ENCODE results near the gene CUEDC2. TPM values are rescaled to one million over a fixed set of nuclear protein-coding genes. Genes with fewer than 3 reads are reported as not detected.

The CUEDC2 gene
- polyA plus RNA-seq, 3 donors from 2014 or later: 61.8 to 65.3 (median 63.3) TPM

DNA sequence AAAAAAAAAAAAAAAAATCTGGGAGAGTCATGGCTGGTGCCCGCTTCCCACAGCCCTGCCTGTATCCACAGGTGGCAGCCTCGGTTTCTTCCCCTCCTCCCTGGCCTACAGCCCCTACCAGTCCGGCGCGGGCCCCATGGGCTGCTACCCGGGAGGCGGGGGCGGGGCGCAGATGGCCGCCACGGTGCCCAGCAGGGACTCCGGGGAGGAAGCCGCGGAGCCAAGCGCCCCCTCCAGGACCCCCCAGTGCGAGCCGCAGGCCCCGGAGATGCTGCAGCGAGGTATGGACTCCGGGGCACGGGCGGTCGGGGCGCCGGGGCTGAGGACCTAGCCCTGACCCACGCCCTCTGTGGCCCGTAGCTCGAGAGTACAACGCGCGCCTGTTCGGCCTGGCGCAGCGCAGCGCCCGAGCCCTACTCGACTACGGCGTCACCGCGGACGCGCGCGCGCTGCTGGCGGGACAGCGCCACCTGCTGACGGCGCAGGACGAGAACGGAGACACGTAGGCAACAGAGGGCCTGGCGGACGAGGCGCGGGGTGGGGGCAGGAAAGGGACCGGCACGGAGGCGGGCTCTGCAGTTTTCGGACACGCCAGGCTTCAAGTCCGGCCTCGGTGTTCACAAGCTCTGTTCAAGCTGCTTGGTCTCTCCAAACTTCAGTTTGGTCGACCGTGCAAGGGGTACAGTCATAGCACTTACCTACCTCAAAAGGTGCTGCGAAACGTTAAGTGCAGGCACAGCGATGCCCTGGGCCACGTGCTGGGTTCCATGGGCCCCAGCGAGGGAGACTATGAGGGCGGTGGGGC, 33.0 kb downstream of the CUEDC2 start:
- Mint-ChIP-seq H3K4me3 (peak overlapping the region; percentile 65 to 96 (median 71)), H3K4me1 (peaks cover 27 to 31% of the 10 kb centered on the region in 2 donors)
- DNase-seq: peak; percentile 89 to 90 (median 89)

DNA sequence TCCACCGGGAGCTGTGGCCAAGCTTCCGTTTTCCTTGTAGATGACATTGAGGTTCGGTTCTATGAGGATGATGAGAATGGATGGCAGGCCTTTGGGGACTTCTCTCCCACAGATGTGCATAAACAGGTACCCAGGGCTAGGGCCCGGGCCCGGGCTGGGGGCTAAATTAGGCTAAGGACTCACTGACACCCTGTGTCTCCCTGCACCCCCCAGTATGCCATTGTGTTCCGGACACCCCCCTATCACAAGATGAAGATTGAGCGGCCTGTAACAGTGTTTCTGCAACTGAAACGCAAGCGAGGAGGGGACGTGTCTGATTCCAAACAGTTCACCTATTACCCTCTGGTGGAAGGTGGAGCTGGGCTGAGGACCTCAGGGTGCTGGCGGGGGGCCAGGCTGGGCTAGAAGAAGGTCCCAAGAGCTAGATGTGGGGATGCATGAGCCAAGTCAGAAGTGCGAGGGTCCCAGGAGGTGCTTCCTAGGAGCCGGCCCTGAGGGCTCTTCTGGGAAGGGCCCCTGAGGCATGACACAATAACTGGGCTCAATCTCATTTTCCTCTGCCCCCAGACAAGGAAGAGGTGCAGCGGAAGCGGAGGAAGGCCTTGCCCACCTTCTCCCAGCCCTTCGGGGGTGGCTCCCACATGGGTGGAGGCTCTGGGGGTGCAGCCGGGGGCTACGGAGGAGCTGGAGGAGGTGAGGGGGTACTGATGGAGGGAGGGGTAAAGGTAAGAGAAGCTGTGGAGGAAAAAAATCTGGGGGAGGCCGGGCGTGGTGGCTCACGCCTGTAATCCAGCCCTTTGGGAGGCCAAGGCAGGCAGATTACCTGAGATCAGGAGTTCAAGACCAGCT, 34.0 kb downstream of the CUEDC2 start:
- H3K27ac Mint-ChIP-seq: peak overlapping the region; percentile 79 to 100 (median 93)
- peaks cover 31 to 37% of the 10 kb centered on the region in 2 donors for H3K4me1 Mint-ChIP-seq
- no peak for DNase-seq
- no peaks in the 10 kb centered on the region for H3K9me3 Mint-ChIP-seq
- H3K36me3 Mint-ChIP-seq: no peaks in the 10 kb centered on the region
- peak overlapping the region; percentile 57 to 96 (median 67) for H3K4me3 Mint-ChIP-seq
- H3K27me3 Mint-ChIP-seq (ENCODE audit: low read depth in 3 of 3): peaks cover 14 to 51% (median 27%) of the 10 kb centered on the region in 3 donors

More for the DNA sequence above, 33.0 kb downstream of the CUEDC2 start:
- Mint-ChIP-seq H3K9me3 (no peaks in the 10 kb centered on the region), H3K36me3 (no peaks in the 10 kb centered on the region), H3K27ac (peak overlapping the region; percentile 79 to 100 (median 93)), H3K27me3 (ENCODE audit: low read depth in 3 of 3) (peaks cover 5 to 41% (median 26%) of the 10 kb centered on the region in 3 donors)

DNA sequence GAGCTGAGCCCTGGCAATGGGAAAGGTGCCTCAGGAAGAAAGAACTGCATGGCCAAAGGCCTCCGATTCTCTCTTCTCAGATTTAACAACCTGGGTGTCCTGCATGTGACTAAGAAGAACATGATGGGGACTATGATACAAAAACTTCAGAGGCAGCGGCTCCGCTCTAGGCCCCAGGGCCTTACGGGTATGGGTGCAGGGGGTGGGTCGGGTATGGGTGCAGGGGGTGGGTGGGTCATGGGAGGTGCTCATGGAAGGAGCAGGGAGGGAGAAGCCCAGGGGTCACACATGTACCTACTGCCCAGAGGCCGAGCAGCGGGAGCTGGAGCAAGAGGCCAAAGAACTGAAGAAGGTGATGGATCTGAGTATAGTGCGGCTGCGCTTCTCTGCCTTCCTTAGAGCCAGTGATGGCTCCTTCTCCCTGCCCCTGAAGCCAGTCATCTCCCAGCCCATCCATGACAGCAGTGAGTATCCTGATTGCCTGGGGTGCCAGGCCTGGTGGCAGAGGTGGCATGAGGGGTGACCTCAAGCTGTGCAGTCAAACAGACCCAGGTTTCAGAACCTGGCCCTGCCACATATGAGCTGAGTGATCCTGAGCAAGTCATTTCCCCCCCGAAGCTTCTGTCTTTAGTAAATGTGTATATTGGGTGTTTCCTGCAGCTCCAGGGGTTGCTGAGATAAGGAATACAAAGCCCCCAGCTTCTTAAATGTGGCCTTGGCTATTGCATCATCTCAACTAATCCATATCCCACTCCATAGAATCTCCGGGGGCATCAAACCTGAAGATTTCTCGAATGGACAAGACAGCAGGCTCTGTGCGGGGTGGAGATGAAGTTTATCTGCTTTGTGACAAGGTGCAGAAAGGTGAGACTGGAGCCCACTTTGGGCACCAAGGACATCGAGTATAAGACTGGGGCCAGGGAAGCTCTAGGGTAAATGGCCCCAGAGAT, 34.9 kb downstream of the CUEDC2 start:
- Mint-ChIP-seq H3K36me3 (no peaks in the 10 kb centered on the region), H3K27me3 (ENCODE audit: low read depth in 3 of 3) (peaks cover 14 to 58% (median 28%) of the 10 kb centered on the region in 3 donors)

DNA sequence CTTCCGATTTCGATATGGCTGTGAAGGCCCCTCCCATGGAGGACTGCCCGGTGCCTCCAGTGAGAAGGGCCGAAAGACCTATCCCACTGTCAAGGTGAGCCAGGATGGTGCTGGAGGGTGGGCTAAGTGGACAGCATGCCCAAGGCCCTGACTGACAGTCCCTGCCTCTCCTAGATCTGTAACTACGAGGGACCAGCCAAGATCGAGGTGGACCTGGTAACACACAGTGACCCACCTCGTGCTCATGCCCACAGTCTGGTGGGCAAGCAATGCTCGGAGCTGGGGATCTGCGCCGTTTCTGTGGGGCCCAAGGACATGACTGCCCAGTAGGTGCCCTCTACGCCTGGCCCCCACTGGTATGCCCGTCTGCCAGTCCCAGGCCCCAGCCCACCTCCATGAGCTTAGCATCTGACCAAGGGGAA, 35.6 kb downstream of the CUEDC2 start:
- peak overlapping the region; percentile 89 to 96 (median 95) for H3K4me3 Mint-ChIP-seq
- H3K4me1 Mint-ChIP-seq: peaks cover 35 to 47% of the 10 kb centered on the region in 2 donors
- peaks cover 14 to 58% (median 25%) of the 10 kb centered on the region in 3 donors for H3K27me3 Mint-ChIP-seq (ENCODE audit: low read depth in 3 of 3)
- no peaks in the 10 kb centered on the region for H3K9me3 Mint-ChIP-seq
- H3K36me3 Mint-ChIP-seq: no peaks in the 10 kb centered on the region
- peak overlapping the region; percentile 99 to 100 (median 100) for H3K27ac Mint-ChIP-seq
- no peak for DNase-seq

More for the DNA sequence above, 34.9 kb downstream of the CUEDC2 start:
- Mint-ChIP-seq H3K27ac (peak overlapping the region; percentile 99 to 100 (median 100)), H3K4me1 (peaks cover 35 to 46% of the 10 kb centered on the region in 2 donors), H3K9me3 (no peaks in the 10 kb centered on the region), H3K4me3 (peak overlapping the region; percentile 67 to 96 (median 95))
- DNase-seq: no peak

DNA sequence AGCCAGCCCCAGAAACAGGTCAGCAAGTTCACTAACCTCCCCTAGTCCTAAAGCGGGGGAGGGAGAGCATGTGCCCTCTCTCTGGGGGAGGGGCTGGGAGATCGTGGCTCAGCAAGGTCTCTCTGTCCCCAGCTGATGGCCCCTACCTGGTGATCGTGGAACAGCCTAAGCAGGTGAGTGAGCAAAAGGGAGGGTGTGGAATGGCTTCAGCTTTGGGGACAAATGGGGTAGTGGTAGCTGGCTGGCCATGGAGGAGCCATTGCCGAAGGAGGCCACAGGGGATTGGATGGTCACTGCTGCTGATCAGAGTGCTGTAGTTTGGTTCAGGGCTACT, 36.1 kb downstream of the CUEDC2 start:
- DNase-seq: no peak
- Mint-ChIP-seq H3K36me3 (no peaks in the 10 kb centered on the region), H3K27me3 (ENCODE audit: low read depth in 3 of 3) (peaks cover 14 to 58% (median 22%) of the 10 kb centered on the region in 3 donors), H3K27ac (peak overlapping the region; percentile 99 to 100 (median 100)), H3K9me3 (no peaks in the 10 kb centered on the region), H3K4me3 (peak overlapping the region; percentile 89 to 96 (median 95)), H3K4me1 (peaks cover 35 to 47% of the 10 kb centered on the region in 2 donors)

DNA sequence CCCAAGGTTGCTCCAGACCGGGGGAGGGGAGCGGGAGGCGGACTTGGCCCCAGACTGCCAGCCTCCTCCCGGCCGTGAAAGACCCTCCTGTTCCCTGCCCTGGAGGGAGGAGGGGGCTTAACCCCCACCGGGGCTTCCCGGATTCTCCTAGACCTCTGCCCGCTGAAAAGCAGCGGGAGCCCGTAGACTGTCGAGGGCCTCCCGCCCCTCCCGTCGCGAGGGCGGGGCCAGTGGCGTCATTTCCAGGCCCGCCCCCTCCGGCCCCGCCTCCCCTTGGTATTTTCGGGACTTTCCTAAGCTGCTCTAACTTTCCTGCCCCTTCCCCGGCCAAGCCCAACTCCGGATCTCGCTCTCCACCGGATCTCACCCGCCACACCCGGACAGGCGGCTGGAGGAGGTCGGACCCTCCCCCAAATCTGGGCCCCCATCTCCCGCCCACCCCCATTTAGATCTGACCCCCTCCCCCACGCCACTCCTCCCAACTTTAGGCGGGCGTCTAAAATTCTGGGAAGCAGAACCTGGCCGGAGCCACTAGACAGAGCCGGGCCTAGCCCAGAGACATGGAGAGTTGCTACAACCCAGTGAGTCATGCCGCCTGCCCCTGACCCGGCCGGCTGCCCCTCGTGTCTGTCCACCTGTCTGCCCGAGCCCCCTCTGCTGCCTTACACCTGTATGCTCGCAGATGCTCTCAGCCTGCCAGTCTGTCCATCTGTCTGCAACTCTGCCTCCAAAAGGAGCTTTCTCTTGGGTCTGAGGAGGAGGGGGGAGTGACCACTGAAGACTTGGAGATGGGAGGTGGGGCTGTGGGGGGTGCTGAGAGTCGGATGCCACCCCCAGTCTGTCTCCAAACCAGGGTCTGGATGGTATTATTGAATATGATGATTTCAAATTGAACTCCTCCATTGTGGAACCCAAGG, 36.7 kb downstream of the CUEDC2 start, which contains the start of gene NFKB2:
Gene NFKB2, plus strand, starts transcription at position 306 of the 917 bp plus-strand sequence. Its CDS starts 255 bp downstream, at position 561.
- Mint-ChIP-seq H3K27me3 (ENCODE audit: low read depth in 3 of 3) (peaks cover 16 to 56% (median 22%) of the 10 kb centered on the region in 3 donors), H3K36me3 (no peaks in the 10 kb centered on the region), H3K9me3 (no peaks in the 10 kb centered on the region), H3K4me3 (peak within 1 kb of the TSS; percentile 89 to 96 (median 95)), H3K27ac (peak within 1 kb of the TSS; percentile 99 to 100 (median 100)), H3K4me1 (peaks cover 35 to 47% of the 10 kb centered on the region in 2 donors)
- DNase-seq: peak; percentile 90 to 93 (median 91)

DNA sequence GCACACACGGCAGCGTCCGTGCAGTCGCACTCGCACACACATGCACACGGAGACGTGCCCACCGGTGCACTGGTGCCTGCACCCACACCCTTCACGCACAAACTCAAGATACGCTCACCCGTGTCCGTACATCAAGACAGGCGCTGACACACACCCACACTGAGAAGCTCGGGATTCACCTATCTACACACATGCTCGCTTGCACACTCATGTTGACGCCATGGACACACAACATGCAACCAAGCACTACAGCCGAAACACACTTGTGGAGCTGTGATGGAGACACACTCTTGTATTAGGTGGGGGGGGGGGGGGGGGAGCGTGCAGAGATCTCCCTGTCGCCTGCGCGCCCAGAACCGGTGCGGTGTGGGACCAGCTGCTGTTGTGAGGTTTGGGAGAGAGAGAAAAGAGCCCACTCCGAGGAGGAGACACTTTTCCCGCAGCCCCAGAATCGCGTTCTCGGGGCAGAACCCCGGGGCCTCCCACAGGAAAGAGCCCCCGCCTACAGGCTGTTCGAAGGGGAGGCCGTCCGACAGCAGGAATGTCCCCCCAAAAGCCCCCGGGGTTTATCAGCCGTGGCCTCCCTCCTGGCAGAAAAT, 37.5 kb downstream of the CUEDC2 start:
- Mint-ChIP-seq H3K4me3 (peak overlapping the region; percentile 89 to 96 (median 95)), H3K27me3 (ENCODE audit: low read depth in 3 of 3) (peaks cover 17 to 53% (median 20%) of the 10 kb centered on the region in 3 donors), H3K4me1 (peaks cover 35 to 47% of the 10 kb centered on the region in 2 donors), H3K27ac (peak overlapping the region; percentile 99 to 100 (median 100)), H3K36me3 (no peaks in the 10 kb centered on the region), H3K9me3 (no peaks in the 10 kb centered on the region)
- DNase-seq: no peak

DNA sequence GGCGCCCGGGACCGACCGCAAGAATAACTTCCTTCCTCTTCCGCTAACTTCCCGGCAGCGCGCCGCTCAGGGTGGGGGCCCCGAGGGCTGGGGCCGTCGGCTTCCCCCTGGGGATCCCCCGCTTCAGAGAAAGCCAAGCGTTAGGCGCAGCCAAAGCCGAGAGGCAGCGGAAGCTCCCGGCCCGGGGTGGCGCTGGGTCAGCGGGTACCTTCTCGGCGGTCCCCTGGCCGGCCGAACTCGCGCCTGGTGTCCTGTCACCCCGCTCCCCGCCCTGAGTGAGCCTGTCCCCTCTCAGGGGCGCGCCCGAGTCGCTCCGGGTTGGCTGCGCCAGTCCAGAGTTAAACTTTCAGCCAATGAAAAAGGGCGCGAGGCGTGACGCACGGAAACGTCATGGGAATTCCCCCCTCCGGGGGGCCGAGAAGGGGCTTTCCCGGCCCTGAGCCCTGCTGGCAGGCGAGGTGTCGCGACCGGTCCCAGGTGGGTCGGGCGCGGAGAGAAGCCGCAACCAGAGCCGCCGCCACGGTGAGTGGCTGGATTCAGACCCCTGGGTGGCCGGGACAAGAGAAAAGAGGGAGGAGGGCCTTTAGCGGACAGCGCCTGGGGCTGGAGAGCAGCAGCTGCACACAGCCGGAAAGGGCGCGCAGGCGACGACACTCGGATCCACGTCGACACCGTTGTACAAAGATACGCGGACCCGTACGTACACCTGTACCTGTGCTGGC, 38.1 kb downstream of the CUEDC2 start:
- H3K4me3 Mint-ChIP-seq: peak overlapping the region; percentile 89 to 96 (median 95)
- DNase-seq: peak; percentile 99 to 100 (median 100)
- no peaks in the 10 kb centered on the region for H3K9me3 Mint-ChIP-seq
- peak overlapping the region; percentile 99 to 100 (median 100) for H3K27ac Mint-ChIP-seq
- peaks cover 17 to 49% (median 20%) of the 10 kb centered on the region in 3 donors for H3K27me3 Mint-ChIP-seq (ENCODE audit: low read depth in 3 of 3)
- H3K36me3 Mint-ChIP-seq: no peaks in the 10 kb centered on the region
- peaks cover 31 to 42% of the 10 kb centered on the region in 2 donors for H3K4me1 Mint-ChIP-seq

DNA sequence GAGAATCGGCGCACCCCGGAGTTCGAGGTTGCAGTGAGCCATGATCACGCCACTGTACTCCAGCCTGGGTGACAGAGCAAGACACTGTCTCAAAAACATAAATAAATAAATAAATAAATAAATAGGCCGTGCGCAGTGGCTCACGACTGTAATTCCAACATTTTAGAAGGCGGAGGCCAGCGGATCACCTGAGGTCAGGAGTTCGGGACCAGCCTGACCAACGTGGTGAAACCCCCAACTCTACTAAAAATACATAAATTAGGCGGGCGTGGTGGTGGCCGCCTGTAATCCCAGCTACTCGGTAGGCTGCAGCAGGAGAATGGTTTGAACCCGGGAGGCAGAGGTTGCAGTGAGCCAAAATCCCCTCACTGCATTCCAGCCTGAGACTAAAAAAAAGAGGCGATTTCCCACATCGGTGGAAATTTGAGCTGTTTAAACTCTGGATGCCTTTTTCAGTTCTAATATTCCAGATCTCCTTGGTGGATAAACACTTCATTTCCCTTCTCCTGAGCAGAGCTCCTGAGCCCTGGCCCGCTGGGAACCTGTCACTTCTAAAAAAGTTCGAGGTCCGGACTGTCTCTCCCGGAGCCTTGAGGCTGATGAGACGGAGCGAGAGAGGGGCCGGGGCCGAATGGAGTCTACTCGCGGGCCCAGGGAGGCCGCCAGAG, 38.8 kb downstream of the CUEDC2 start:
- H3K4me1 Mint-ChIP-seq: peaks cover 29 to 41% of the 10 kb centered on the region in 2 donors
- peaks cover 17 to 49% (median 18%) of the 10 kb centered on the region in 3 donors for H3K27me3 Mint-ChIP-seq (ENCODE audit: low read depth in 3 of 3)
- no peak for DNase-seq
- no peaks in the 10 kb centered on the region for H3K9me3 Mint-ChIP-seq
- no peaks in the 10 kb centered on the region for H3K36me3 Mint-ChIP-seq
- peak overlapping the region; percentile 89 to 96 (median 95) for H3K4me3 Mint-ChIP-seq
- peak overlapping the region; percentile 99 to 100 (median 100) for H3K27ac Mint-ChIP-seq

DNA sequence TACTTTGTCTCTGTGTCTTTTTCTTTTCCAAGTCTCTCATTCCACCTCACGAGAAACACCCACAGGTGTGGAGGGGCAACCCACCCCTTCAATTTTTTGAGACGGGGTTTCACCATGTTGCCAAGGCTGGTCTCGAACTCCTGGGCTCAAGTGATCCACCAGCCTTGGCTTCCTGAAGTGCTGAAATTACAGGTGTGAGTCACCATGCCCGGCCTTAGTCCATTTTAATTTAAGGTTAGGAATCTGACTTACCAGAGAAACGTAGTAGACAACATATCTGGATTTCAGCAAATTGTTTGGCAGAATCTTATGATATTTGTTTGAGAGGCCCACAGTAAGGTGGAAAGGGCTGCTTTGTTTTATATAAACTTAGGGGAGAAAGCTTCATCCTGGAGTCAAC, 40.1 kb downstream of the CUEDC2 start:
- DNase-seq: no peak
- Mint-ChIP-seq H3K36me3 (no peaks in the 10 kb centered on the region), H3K9me3 (no peaks in the 10 kb centered on the region), H3K4me3 (peak overlapping the region in 1 of 5 donors; percentile 25), H3K4me1 (peaks cover 26 to 34% of the 10 kb centered on the region in 2 donors), H3K27me3 (ENCODE audit: low read depth in 3 of 3) (peaks cover 17 to 38% (median 18%) of the 10 kb centered on the region in 3 donors), H3K27ac (peak overlapping the region in 2 of 6 donors; percentile 61 to 100)

DNA sequence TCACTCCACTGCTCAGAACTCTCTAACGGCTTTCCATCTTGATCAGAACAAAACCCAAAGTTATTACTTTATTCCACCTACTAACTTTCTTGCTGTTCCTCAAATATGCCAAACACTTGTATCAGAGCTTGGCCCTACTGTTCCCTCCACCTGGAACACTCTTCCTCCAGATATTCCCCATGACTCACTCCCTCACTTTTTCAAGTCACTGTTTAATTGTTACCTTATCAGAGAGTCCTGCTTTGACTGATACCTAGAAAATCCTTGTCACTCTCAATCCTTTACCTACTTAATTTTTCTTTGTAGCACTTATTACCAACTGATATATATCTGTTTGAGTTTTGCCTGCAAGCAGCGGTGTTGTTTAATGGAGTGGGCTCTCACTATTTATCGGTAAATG, 42.5 kb downstream of the CUEDC2 start:
- DNase-seq: no peak
- Mint-ChIP-seq H3K27me3 (ENCODE audit: low read depth in 3 of 3) (peaks cover 15 to 23% (median 17%) of the 10 kb centered on the region in 3 donors), H3K4me3 (no peak overlapping the region), H3K9me3 (no peaks in the 10 kb centered on the region), H3K36me3 (no peaks in the 10 kb centered on the region), H3K4me1 (peaks cover 12 to 16% of the 10 kb centered on the region in 2 donors), H3K27ac (peak overlapping the region in 1 of 6 donors; percentile 5)
